HepG2 (cell line): ENCODE results near the gene NDP. TPM values are rescaled to one million over a fixed set of nuclear protein-coding genes. Genes with fewer than 3 reads are reported as not detected.

Source experiments
- ATAC-seq: fragments of 200-7000 bp; cut with Tn5 transposase; 3 replicates; pipeline ENCODE4 v1.9.1; 2020; ENCODE audit warnings: mild to moderate bottlenecking, moderate library complexity
- BruUV-seq: library from RNA; stranded (reverse); fragments of 400-500 nt; replicated peaks from 2 replicates; lab custom pipeline; 2021; lab: Mats Ljungman, UMichigan
- CTCF ChIA-PET: fragments of 300-600 bp; formaldehyde crosslinking; extraction: SDS; loops from one replicate; lab custom pipeline; 2021; ENCODE audit warnings: low total read pairs, inconsistent platforms, low intra/inter-chr PET ratio; lab: Yijun Ruan, JAX
- POLR2A ChIA-PET: fragments of 350-600 bp; sonication (Branson Sonifier 250); formaldehyde crosslinking; loops from one replicate; lab custom pipeline; 2020; ENCODE audit warnings: antibody characterized with exemption, inconsistent platforms; lab: Yijun Ruan, JAX
- DNase-seq: peaks from one replicate; pipeline ENCODE4 v3.0.0-alpha.2; 2015; ENCODE audit warnings: low spot score
- FAIRE-seq: peaks from 3 replicates; lab custom pipeline; 2011; peaks lifted over from hg19 to GRCh38; lab: Jason Lieb, UNC
- H2AFZ ChIP-seq: one replicate; pipeline ENCODE4 v1.6.1; 2011; ENCODE audit warnings: low read length, inconsistent platforms
- H3K27ac ChIP-seq: fragments of 300-600 bp; 3 replicates; pipeline ENCODE4 v1.8.0; 2011; ENCODE audit warnings: mixed run types, mild to moderate bottlenecking, mixed read lengths, low read length, inconsistent platforms; ENCODE audit not compliant: insufficient read depth; ENCODE audit errors: extremely low read length
- H3K27me3 ChIP-seq, 2 experiments: fragments of 200-600 bp in 1 of 2; 2 replicates in 1 of 2; 3 replicates in 1 of 2; pipeline versions ENCODE4 v1.6.0 to v1.8.0; 2011; ENCODE audit warnings: low read length in 2 of 2, mild to moderate bottlenecking in 2 of 2, moderate library complexity in 2 of 2, inconsistent platforms in 1 of 2; ENCODE audit not compliant: insufficient read depth in 2 of 2, control insufficient read depth in 1 of 2
- H3K36me3 ChIP-seq, 2 experiments: fragments of 200-600 bp in 1 of 2; replicated peaks in 1 of 2; 2 replicates in 1 of 2; 3 replicates in 1 of 2; pipeline versions ENCODE4 v1.5.1 to v1.8.0; 2011; ENCODE audit warnings: low read length in 2 of 2, inconsistent platforms in 1 of 2; ENCODE audit not compliant: insufficient read depth in 2 of 2, control insufficient read depth in 1 of 2
- H3K4me1 ChIP-seq: 2 replicates; pipeline ENCODE4 v1.5.1; 2012; ENCODE audit warnings: low read length, inconsistent platforms; ENCODE audit not compliant: insufficient read depth
- H3K4me2 ChIP-seq: 2 replicates; pipeline ENCODE4 v1.6.0; 2011; ENCODE audit warnings: low read depth, low read length, inconsistent platforms
- H3K4me3 ChIP-seq, 3 experiments: fragments of 200-600 bp in 1 of 3; sonication (generic), shearing (Covaris generic) in 1 of 3; replicated peaks in 1 of 3; 2 replicates each; pipeline ENCODE4 v1.5.1; 2011 to 2016; ENCODE audit warnings: low read length in 3 of 3, inconsistent platforms in 2 of 3, low read depth in 2 of 3, mild to moderate bottlenecking in 2 of 3, control low read depth in 1 of 3, mixed read lengths in 1 of 3; ENCODE audit not compliant: insufficient read depth in 1 of 3
- H3K79me2 ChIP-seq: one replicate; pipeline ENCODE4 v1.6.1; 2011; ENCODE audit warnings: low read length, inconsistent platforms; ENCODE audit not compliant: insufficient read depth
- H3K9ac ChIP-seq: 2 replicates; pipeline ENCODE4 v1.6.0; 2011; ENCODE audit warnings: mild to moderate bottlenecking, low read depth, low read length, inconsistent platforms; ENCODE audit not compliant: insufficient read depth
- H3K9me3 ChIP-seq: 2 replicates; pipeline ENCODE4 v1.5.1; 2012; ENCODE audit warnings: mild to moderate bottlenecking, low read length
- H4K20me1 ChIP-seq: 2 replicates; pipeline ENCODE4 v1.6.0; 2011; ENCODE audit warnings: inconsistent platforms, mild to moderate bottlenecking, low read length, moderate library complexity; ENCODE audit not compliant: insufficient read depth
- ATF7-NPFF ChIP-seq: sonication (generic); formaldehyde crosslinking; IDR thresholded peaks from 2 replicates; pipeline ENCODE4 v1.8.1; 2023; ENCODE audit warnings: mild to moderate bottlenecking, low read depth, missing genetic modification reagents, moderate library complexity
- FOSL1 ChIP-seq: sonication (generic); formaldehyde crosslinking; IDR thresholded peaks from 2 replicates; pipeline ENCODE4 v1.9.0; 2021; ENCODE audit warnings: missing genetic modification reagents, borderline replicate concordance
- FOXK1 ChIP-seq: sonication (generic); formaldehyde crosslinking; IDR thresholded peaks from 2 replicates; pipeline ENCODE4 v1.4.0; 2020; ENCODE audit warnings: low read depth, missing genetic modification reagents, borderline replicate concordance
- FOXO1 ChIP-seq: sonication (generic); formaldehyde crosslinking; IDR thresholded peaks from 2 replicates; pipeline ENCODE4 v1.4.0; 2020; ENCODE audit warnings: missing genetic modification reagents
- HNF1A ChIP-seq, 2 experiments: sonication (generic) in 1 of 2; formaldehyde crosslinking in 1 of 2; IDR thresholded peaks; 2 replicates each; pipeline versions ENCODE4 v1.4.0 to v1.6.1; 2016 to 2020; ENCODE audit warnings: borderline replicate concordance in 1 of 2, low read depth in 1 of 2, mild to moderate bottlenecking in 1 of 2, missing genetic modification reagents in 1 of 2
- KLF11 ChIP-seq: IDR thresholded peaks from 2 replicates; pipeline ENCODE4 v1.6.1; 2016; ENCODE audit warnings: missing compliant biosample characterization
- ZNF331 ChIP-seq: sonication (generic); formaldehyde crosslinking; IDR thresholded peaks from 2 replicates; pipeline ENCODE4 v1.4.0; 2020; ENCODE audit warnings: missing genetic modification reagents
- ZNF747 ChIP-seq: sonication (generic); formaldehyde crosslinking; IDR thresholded peaks from 2 replicates; pipeline ENCODE4 v1.8.1; 2023; ENCODE audit warnings: missing genetic modification reagents, mild to moderate bottlenecking, borderline replicate concordance
- ZNF879 ChIP-seq: sonication (generic); formaldehyde crosslinking; IDR thresholded peaks from 2 replicates; pipeline ENCODE4 v1.8.1; 2023; ENCODE audit warnings: missing genetic modification reagents
- WGBS: methylation state at CpG from one replicate; pipeline ENCODE4 v1.1.6; 2017; ENCODE audit warnings: low lambda C conversion rate; 5-methylcytosine and 5-hydroxymethylcytosine counted together
- in situ Hi-C: cut with HindIII; loops from 2 replicates; pipeline ENCODE4 v1.10.0; 2017; ENCODE audit warnings: low pct_unique_long_range_greater_than_20kb; ENCODE audit not compliant: extremely low pct_ligation_motif_present
- intact Hi-C: fragments of 100-400 bp; cut with micrococcal nuclease; formaldehyde crosslinking; loops from one replicate; pipeline ENCODE4 v1.10.0; 2022; ENCODE audit not compliant: unreplicated experiment
- polyA plus RNA-seq, 8 experiments: library from polyadenylated mRNA; depleted of rRNA in 3 of 8; stranded (reverse) in 7 of 8; unstranded in 1 of 8; fragments of >200 nt; fragmentation: Illumina TruSeq in 4 of 8; extraction: Trizol in 4 of 8; gene quantifications; 2 replicates each; pipeline versions ENCODE4 v1.2.1 to v1.2.3, GENCODE V29; 2011 to 2016; ENCODE audit warnings: low read depth in 4 of 8, missing spikeins in 1 of 8, mixed read lengths in 1 of 8; ENCODE audit not compliant: insufficient read depth in 1 of 8
- total RNA-seq, 5 experiments: library from RNA; depleted of rRNA; stranded (reverse); fragments of >200 nt; fragmentation: Illumina TruSeq; extraction: Trizol; gene quantifications; 2 replicates each; pipeline ENCODE4 v1.2.3, GENCODE V29; 2016; ENCODE audit warnings: low read depth in 1 of 5
- TF ChIP-seq, protein P1 (sequence below): sonication (generic); formaldehyde crosslinking; IDR thresholded peaks from 2 replicates; pipeline ENCODE4 v1.4.0; 2020; ENCODE audit warnings: missing genetic modification reagents, borderline replicate concordance
- TF ChIP-seq, protein P2 (sequence below): sonication (generic); formaldehyde crosslinking; IDR thresholded peaks from 2 replicates; pipeline ENCODE4 v1.9.0; 2021; ENCODE audit warnings: missing genetic modification reagents, borderline replicate concordance

The NDP gene
- total and polyA plus RNA-seq, 2 of the 13 experiments (the other 11 are each of a cell fraction or from before 2014, with no cell fraction given), result not detected

- no peak overlapping the region for H3K9ac ChIP-seq
- no peaks in the 10 kb centered on the region for H3K9me3 ChIP-seq
- H2AFZ ChIP-seq, result no peak overlapping the region
- H3K79me2 ChIP-seq, result no peaks in the 10 kb centered on the region
- H3K4me3 ChIP-seq, result no peak overlapping the region
- no peak for FAIRE-seq
- H3K4me2 ChIP-seq, result no peak overlapping the region
- ATAC-seq, result no peak
- no peaks in the 10 kb centered on the region for H4K20me1 ChIP-seq
- TF ChIP-seq ZNF879 (CRISPR knock-in tag) (no peak), KLF11 (no peak), FOXK1 (CRISPR knock-in tag) (no peak), FOXO1 (no peak), ZNF747 (CRISPR knock-in tag) (no peak), HNF1A (IDR thresholded peaks at IDR 0.05; ENCODE audit: low read depth) (no peak), HNF1A (CRISPR knock-in tag; IDR thresholded peaks at IDR 0.05; ENCODE audit: borderline replicate concordance) (no peak), FOSL1 (CRISPR knock-in tag) (no peak), ATF7-NPFF (CRISPR knock-in tag) (no peak), ZNF331 (CRISPR knock-in tag) (no peak)
- TF ChIP-seq, protein P1, sequence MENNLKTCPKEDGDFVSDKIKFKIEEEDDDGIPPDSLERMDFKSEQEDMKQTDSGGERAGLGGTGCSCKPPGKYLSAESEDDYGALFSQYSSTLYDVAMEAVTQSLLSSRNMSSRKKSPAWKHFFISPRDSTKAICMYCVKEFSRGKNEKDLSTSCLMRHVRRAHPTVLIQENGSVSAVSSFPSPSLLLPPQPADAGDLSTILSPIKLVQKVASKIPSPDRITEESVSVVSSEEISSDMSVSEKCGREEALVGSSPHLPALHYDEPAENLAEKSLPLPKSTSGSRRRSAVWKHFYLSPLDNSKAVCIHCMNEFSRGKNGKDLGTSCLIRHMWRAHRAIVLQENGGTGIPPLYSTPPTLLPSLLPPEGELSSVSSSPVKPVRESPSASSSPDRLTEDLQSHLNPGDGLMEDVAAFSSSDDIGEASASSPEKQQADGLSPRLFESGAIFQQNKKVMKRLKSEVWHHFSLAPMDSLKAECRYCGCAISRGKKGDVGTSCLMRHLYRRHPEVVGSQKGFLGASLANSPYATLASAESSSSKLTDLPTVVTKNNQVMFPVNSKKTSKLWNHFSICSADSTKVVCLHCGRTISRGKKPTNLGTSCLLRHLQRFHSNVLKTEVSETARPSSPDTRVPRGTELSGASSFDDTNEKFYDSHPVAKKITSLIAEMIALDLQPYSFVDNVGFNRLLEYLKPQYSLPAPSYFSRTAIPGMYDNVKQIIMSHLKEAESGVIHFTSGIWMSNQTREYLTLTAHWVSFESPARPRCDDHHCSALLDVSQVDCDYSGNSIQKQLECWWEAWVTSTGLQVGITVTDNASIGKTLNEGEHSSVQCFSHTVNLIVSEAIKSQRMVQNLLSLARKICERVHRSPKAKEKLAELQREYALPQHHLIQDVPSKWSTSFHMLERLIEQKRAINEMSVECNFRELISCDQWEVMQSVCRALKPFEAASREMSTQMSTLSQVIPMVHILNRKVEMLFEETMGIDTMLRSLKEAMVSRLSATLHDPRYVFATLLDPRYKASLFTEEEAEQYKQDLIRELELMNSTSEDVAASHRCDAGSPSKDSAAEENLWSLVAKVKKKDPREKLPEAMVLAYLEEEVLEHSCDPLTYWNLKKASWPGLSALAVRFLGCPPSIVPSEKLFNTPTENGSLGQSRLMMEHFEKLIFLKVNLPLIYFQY (CRISPR knock-in tag), result no peak
- TF ChIP-seq, protein P2, sequence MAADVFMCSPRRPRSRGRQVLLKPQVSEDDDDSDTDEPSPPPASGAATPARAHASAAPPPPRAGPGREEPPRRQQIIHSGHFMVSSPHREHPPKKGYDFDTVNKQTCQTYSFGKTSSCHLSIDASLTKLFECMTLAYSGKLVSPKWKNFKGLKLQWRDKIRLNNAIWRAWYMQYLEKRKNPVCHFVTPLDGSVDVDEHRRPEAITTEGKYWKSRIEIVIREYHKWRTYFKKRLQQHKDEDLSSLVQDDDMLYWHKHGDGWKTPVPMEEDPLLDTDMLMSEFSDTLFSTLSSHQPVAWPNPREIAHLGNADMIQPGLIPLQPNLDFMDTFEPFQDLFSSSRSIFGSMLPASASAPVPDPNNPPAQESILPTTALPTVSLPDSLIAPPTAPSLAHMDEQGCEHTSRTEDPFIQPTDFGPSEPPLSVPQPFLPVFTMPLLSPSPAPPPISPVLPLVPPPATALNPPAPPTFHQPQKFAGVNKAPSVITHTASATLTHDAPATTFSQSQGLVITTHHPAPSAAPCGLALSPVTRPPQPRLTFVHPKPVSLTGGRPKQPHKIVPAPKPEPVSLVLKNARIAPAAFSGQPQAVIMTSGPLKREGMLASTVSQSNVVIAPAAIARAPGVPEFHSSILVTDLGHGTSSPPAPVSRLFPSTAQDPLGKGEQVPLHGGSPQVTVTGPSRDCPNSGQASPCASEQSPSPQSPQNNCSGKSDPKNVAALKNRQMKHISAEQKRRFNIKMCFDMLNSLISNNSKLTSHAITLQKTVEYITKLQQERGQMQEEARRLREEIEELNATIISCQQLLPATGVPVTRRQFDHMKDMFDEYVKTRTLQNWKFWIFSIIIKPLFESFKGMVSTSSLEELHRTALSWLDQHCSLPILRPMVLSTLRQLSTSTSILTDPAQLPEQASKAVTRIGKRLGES (CRISPR knock-in tag), result no peak
- TF ChIP-seq, all 625 proteins: peak for 0
- no TSS peak for BruUV-seq
- ChIA-PET POLR2A (no interaction called here), CTCF (no interaction called here)
- DNase-seq, result no peak
- intact Hi-C loops, result no loop called here
- in situ Hi-C loops, result loop anchor here (25.0 kb wide), 2 partner anchors 397 to 1222 kb away; no protein-coding TSS in a partner anchor
- WGBS, result 0% methylated on average over 3 of the region's 3 CpGs
- no peaks in the 10 kb centered on the region for H3K27me3 ChIP-seq
- H3K4me1 ChIP-seq, result no peaks in the 10 kb centered on the region
- H3K27ac ChIP-seq, result no peak overlapping the region
- no peaks in the 10 kb centered on the region for H3K36me3 ChIP-seq
These were observed 8.3 kb downstream of the NDP start for GRCh38 chrX:43964936-43965335.
